Endodermal cell (in vitro differentiated cells): ENCODE data around the gene EDA2R. TPM values are rescaled to one million over a fixed set of nuclear protein-coding genes. Genes with fewer than 3 reads are reported as not detected.

Source experiments
- DNase-seq: peaks from one replicate; pipeline ENCODE4 v3.0.0-alpha.2; 2017
- H3K27ac ChIP-seq: 2 replicates; pipeline ENCODE4 v1.5.1; 2013; ENCODE audit warnings: mild to moderate bottlenecking, low read depth, low read length, moderate library complexity
- H3K27me3 ChIP-seq: 2 replicates; pipeline ENCODE4 v1.6.1; 2013; ENCODE audit warnings: mild to moderate bottlenecking, low read length, moderate library complexity; ENCODE audit not compliant: insufficient read depth, control insufficient read depth, poor library complexity, severe bottlenecking
- H3K36me3 ChIP-seq: 2 replicates; pipeline ENCODE4 v1.7.0; 2013; ENCODE audit warnings: mild to moderate bottlenecking, low read length, moderate library complexity; ENCODE audit not compliant: control insufficient read depth, insufficient read depth
- H3K4me1 ChIP-seq: one replicate; pipeline ENCODE4 v1.7.0; 2013; ENCODE audit warnings: low read length; ENCODE audit not compliant: control insufficient read depth, insufficient read depth
- H3K4me3 ChIP-seq: 2 replicates; pipeline ENCODE4 v1.5.1; 2013; ENCODE audit warnings: mild to moderate bottlenecking, low read length, moderate library complexity
- H3K9ac ChIP-seq: 2 replicates; pipeline ENCODE4 v1.6.1; 2013; ENCODE audit warnings: mild to moderate bottlenecking, low read length, moderate library complexity; ENCODE audit not compliant: poor library complexity, severe bottlenecking; ENCODE audit errors: extremely low read depth
- H3K9me3 ChIP-seq: 2 replicates; pipeline ENCODE4 v1.6.1; 2013; ENCODE audit warnings: mild to moderate bottlenecking, low read length, moderate library complexity; ENCODE audit not compliant: control insufficient read depth
- H3K27ac Mint-ChIP-seq: 2 replicates; pipeline ENCODE4 v1.8.0; 2020; ENCODE audit warnings: mixed read lengths
- H3K27me3 Mint-ChIP-seq: 2 replicates; pipeline ENCODE4 v1.8.0; 2021; ENCODE audit warnings: mild to moderate bottlenecking, mixed read lengths; ENCODE audit not compliant: insufficient read depth
- H3K36me3 Mint-ChIP-seq: 2 replicates; pipeline ENCODE4 v1.8.0; 2020; ENCODE audit warnings: low read depth, mixed read lengths
- H3K4me1 Mint-ChIP-seq: 2 replicates; pipeline ENCODE4 v1.8.0; 2020; ENCODE audit warnings: mixed read lengths
- H3K4me3 Mint-ChIP-seq: 2 replicates; pipeline ENCODE4 v1.8.0; 2020; ENCODE audit warnings: mild to moderate bottlenecking, moderate library complexity, mixed read lengths
- H3K9me3 Mint-ChIP-seq: 2 replicates; pipeline ENCODE4 v1.8.0; 2020; ENCODE audit warnings: mild to moderate bottlenecking, mixed read lengths
- CTCF ChIP-seq: fragments of 200-600 bp; sonication (generic); conservative IDR thresholded peaks from 2 replicates; pipeline ENCODE4 v1.5.0; 2021; ENCODE audit warnings: antibody characterized with exemption, mild to moderate bottlenecking
- WGBS, 2 experiments: methylation state at CpG; one replicate each; pipeline versions ENCODE4 v1.1.5 to v1.1.7; 2013; ENCODE audit warnings: missing lambda C conversion rate in 2 of 2, mixed read lengths in 1 of 2; ENCODE audit not compliant: insufficient coverage in 1 of 2, insufficient read length in 1 of 2; 5-methylcytosine and 5-hydroxymethylcytosine counted together
- total RNA-seq, 2 donors: library from RNA; stranded (reverse); fragmentation: NEBNext Ultra II Directional in 1 of 2; extraction: Animal tissue kit (Norgen Biotek cat#: 25700) in 1 of 2; gene quantifications; 2 replicates in 1 of 2; 3 replicates in 1 of 2; pipeline ENCODE4 v1.2.1, GENCODE V29; 2021

Gene EDA2R
- total RNA-seq, 2 donors from 2014 or later = 1.4 to 1.7 TPM

- Mint-ChIP-seq H3K4me1 (peaks cover 1% of the 10 kb centered on the region), H3K36me3 (no peaks in the 10 kb centered on the region), H3K27me3 (no peaks in the 10 kb centered on the region), H3K4me3 (no peak overlapping the region), H3K9me3 (peaks cover 56% of the 10 kb centered on the region), H3K27ac (no peak overlapping the region)
- DNase-seq = no peak
- TF ChIP-seq CTCF = no peak
- WGBS, 2 experiments = 83 to 89% methylated on average over 1 to 2 of the region's 3 CpGs
- H3K4me1 ChIP-seq = no peaks in the 10 kb centered on the region
- no peaks in the 10 kb centered on the region for H3K36me3 ChIP-seq
- no peak overlapping the region for H3K27ac ChIP-seq
- H3K9me3 ChIP-seq = no peaks in the 10 kb centered on the region
- H3K9ac ChIP-seq = no peak overlapping the region
- H3K4me3 ChIP-seq = no peak overlapping the region
- H3K27me3 ChIP-seq = no peaks in the 10 kb centered on the region
Measured at GRCh38 chrX:66633541-66633940, 5.3 kb downstream of the EDA2R start.

GRCh38 chrX:66632981-66633380 is 5.9 kb downstream of the EDA2R start:
- no peak overlapping the region for H3K27ac ChIP-seq

GRCh38 chrX:66632473-66632872 is 6.4 kb downstream of the EDA2R start:
- Histone ChIP-seq H3K9ac (no peak overlapping the region), H3K27me3 (no peaks in the 10 kb centered on the region), H3K4me3 (no peak overlapping the region), H3K4me1 (no peaks in the 10 kb centered on the region), H3K36me3 (no peaks in the 10 kb centered on the region), H3K9me3 (no peaks in the 10 kb centered on the region), H3K27ac (no peak overlapping the region)
- no peak for DNase-seq
- Mint-ChIP-seq H3K9me3 (peaks cover 62% of the 10 kb centered on the region), H3K36me3 (no peaks in the 10 kb centered on the region), H3K4me3 (no peak overlapping the region), H3K4me1 (no peaks in the 10 kb centered on the region), H3K27ac (no peak overlapping the region), H3K27me3 (no peaks in the 10 kb centered on the region)
- TF ChIP-seq CTCF = no peak
- 89% methylated on average over 2 of the region's 2 CpGs; no CpG with 5 or more reads in 1 of the 2 experiments for WGBS, 2 experiments

More at GRCh38 chrX:66632981-66633380, 5.9 kb downstream of the EDA2R start:
- Histone ChIP-seq H3K4me1 (no peaks in the 10 kb centered on the region), H3K36me3 (no peaks in the 10 kb centered on the region), H3K27me3 (no peaks in the 10 kb centered on the region), H3K4me3 (no peak overlapping the region), H3K9me3 (no peaks in the 10 kb centered on the region), H3K9ac (no peak overlapping the region)
- WGBS, 2 experiments = 100% methylated on average over 3 of the region's 4 CpGs; no CpG with 5 or more reads in 1 of the 2 experiments
- Mint-ChIP-seq H3K27me3 (no peaks in the 10 kb centered on the region), H3K27ac (no peak overlapping the region), H3K4me3 (no peak overlapping the region), H3K36me3 (no peaks in the 10 kb centered on the region), H3K4me1 (no peaks in the 10 kb centered on the region), H3K9me3 (peaks cover 59% of the 10 kb centered on the region)
- no peak for TF ChIP-seq CTCF
- no peak for DNase-seq
